Liver (tissue), 9 donors: ENCODE data around the gene ARFGAP1. TPM values are rescaled to one million over a fixed set of nuclear protein-coding genes. Genes with fewer than 3 reads are reported as not detected.

ENCODE experiments used
- DNase-seq: peaks from one replicate; pipeline ENCODE4 v3.0.0-alpha.2; 2017; ENCODE audit warnings: low spot score
- H3K27ac ChIP-seq, 2 donors: one replicate each; pipeline ENCODE4 v1.7.0; 2013; ENCODE audit warnings: inconsistent platforms in 2 of 2, low read length in 2 of 2, control low read depth in 1 of 2, low read depth in 1 of 2, mild to moderate bottlenecking in 1 of 2
- H3K27me3 ChIP-seq, 4 donors: one replicate each; pipeline versions ENCODE4 v1.6.1 to v1.7.0; 2013; ENCODE audit warnings: low read length in 3 of 4, inconsistent platforms in 1 of 4, mild to moderate bottlenecking in 1 of 4, moderate library complexity in 1 of 4; ENCODE audit not compliant: control insufficient read depth in 4 of 4, insufficient read depth in 4 of 4
- H3K36me3 ChIP-seq, 4 donors: one replicate each; pipeline versions ENCODE4 v1.6.1 to v1.7.0; 2013; ENCODE audit warnings: low read length in 3 of 4, mild to moderate bottlenecking in 3 of 4, low read depth in 1 of 4, moderate library complexity in 1 of 4; ENCODE audit not compliant: control insufficient read depth in 4 of 4, insufficient read depth in 3 of 4
- H3K4me1 ChIP-seq, 4 donors: one replicate each; pipeline versions ENCODE4 v1.6.1 to v1.7.0; 2013; ENCODE audit warnings: low read length in 3 of 4, mild to moderate bottlenecking in 3 of 4, moderate library complexity in 1 of 4; ENCODE audit not compliant: control insufficient read depth in 4 of 4, insufficient read depth in 4 of 4
- H3K4me3 ChIP-seq, 3 donors: one replicate each; pipeline versions ENCODE4 v1.6.1 to v1.7.0; 2013; ENCODE audit warnings: low read length in 3 of 3, control low read depth in 1 of 3, low read depth in 1 of 3, mild to moderate bottlenecking in 1 of 3
- H3K9ac ChIP-seq, 2 donors: one replicate each; pipeline ENCODE4 v1.7.0; 2013; ENCODE audit warnings: low read length in 2 of 2, mild to moderate bottlenecking in 2 of 2, moderate library complexity in 2 of 2, control low read depth in 1 of 2, low read depth in 1 of 2
- H3K9me3 ChIP-seq, 4 donors: one replicate each; pipeline versions ENCODE4 v1.6.1 to v1.7.0; 2013; ENCODE audit warnings: low read length in 3 of 4; ENCODE audit not compliant: control insufficient read depth in 4 of 4
- EGR1 ChIP-seq, 2 donors: IDR thresholded peaks; 2 replicates each; pipeline ENCODE4 v1.6.1; 2016 to 2018; ENCODE audit warnings: antibody characterized with exemption in 2 of 2, low read depth in 2 of 2
- FOXA1 ChIP-seq: IDR thresholded peaks from 2 replicates; pipeline ENCODE4 v1.6.1; 2016; ENCODE audit warnings: antibody characterized with exemption
- FOXA2 ChIP-seq: IDR thresholded peaks from 2 replicates; pipeline ENCODE4 v1.6.1; 2016; ENCODE audit warnings: antibody characterized with exemption
- HNF4A ChIP-seq, 2 donors: conservative IDR thresholded peaks; 2 replicates each; pipeline ENCODE4 v1.6.1; 2016; ENCODE audit warnings: antibody characterized with exemption in 2 of 2, mild to moderate bottlenecking in 2 of 2
- HNF4G ChIP-seq: IDR thresholded peaks from 2 replicates; pipeline ENCODE4 v1.6.1; 2016; ENCODE audit warnings: antibody characterized with exemption
- JUND ChIP-seq, 2 donors: IDR thresholded peaks; 2 replicates each; pipeline ENCODE4 v1.6.1; 2016; ENCODE audit warnings: antibody characterized with exemption in 2 of 2
- RAD21 ChIP-seq, 2 donors: IDR thresholded peaks; 2 replicates each; pipeline ENCODE4 v1.6.1; 2016; ENCODE audit warnings: antibody characterized with exemption in 2 of 2, mild to moderate bottlenecking in 2 of 2
- REST ChIP-seq: IDR thresholded peaks from 2 replicates; pipeline ENCODE4 v1.6.1; 2016; ENCODE audit warnings: antibody characterized with exemption, mild to moderate bottlenecking
- SP1 ChIP-seq: IDR thresholded peaks from 2 replicates; pipeline ENCODE4 v1.6.1; 2018; ENCODE audit warnings: antibody characterized with exemption, mild to moderate bottlenecking
- TAF1 ChIP-seq: conservative IDR thresholded peaks from 2 replicates; pipeline ENCODE4 v1.6.1; 2016; ENCODE audit warnings: antibody characterized with exemption, mild to moderate bottlenecking
- ZBTB33 ChIP-seq: IDR thresholded peaks from 2 replicates; pipeline ENCODE4 v1.6.1; 2016; ENCODE audit warnings: antibody characterized with exemption
- WGBS: extraction: QIAGEN DNeasy Blood & Tissue Kit; methylation state at CpG from one replicate; pipeline ENCODE4 v1.1.7; 2013; 5-methylcytosine and 5-hydroxymethylcytosine counted together
- polyA plus RNA-seq, 2 donors: library from polyadenylated mRNA; stranded (reverse) in 1 of 2; unstranded in 1 of 2; fragments of 200-250 nt in 1 of 2; fragments of >200 nt in 1 of 2; fragmentation: Nextera tagmentation in 1 of 2; extraction: Ambion mirVana in 1 of 2; gene quantifications; one replicate each; pipeline versions ENCODE4 v1.2.1 to v1.2.3, GENCODE V29; 2013 to 2015
- total RNA-seq, 2 donors: library from RNA; depleted of rRNA; stranded (reverse); fragments of >200 nt; gene quantifications; one replicate each; pipeline ENCODE4 v1.2.3, GENCODE V29; 2014
- donor health status: healthy.
- donor health status: healthy.
- donor health status: healthy.
- donor health status: healthy.
- donor health status: healthy.

ARFGAP1 gene
- total and polyA plus RNA-seq, 4 donors: 11.2 to 29.7 (median 21.8) TPM

- Histone ChIP-seq H3K27me3 (no peaks in the 10 kb centered on the region), H3K9ac (peak overlapping the region; percentile 82 to 85), H3K9me3 (no peaks in the 10 kb centered on the region), H3K36me3 (peaks cover 7 to 29% (median 7%) of the 10 kb centered on the region in 4 donors), H3K27ac (no peak overlapping the region), H3K4me1 (peaks cover 2 to 25% (median 18%) of the 10 kb centered on the region in 4 donors), H3K4me3 (peak overlapping the region; percentile 84 to 96 (median 91))
- no peak for DNase-seq
- no peak for TF ChIP-seq FOXA2
- WGBS: 22% methylated on average over 20 of the region's 20 CpGs
Measured at GRCh38 chr20:63273635-63274380, 1.2 kb downstream of the ARFGAP1 start.

GRCh38 chr20:63274381-63275228 lies 2.0 kb downstream of the ARFGAP1 start:
- no peaks in the 10 kb centered on the region for H3K9me3 ChIP-seq
- no peaks in the 10 kb centered on the region for H3K27me3 ChIP-seq
- no peak for TF ChIP-seq FOXA1
- H3K4me3 ChIP-seq: no peak overlapping the region
- H3K36me3 ChIP-seq: peaks cover 8 to 36% (median 9%) of the 10 kb centered on the region in 4 donors
- H3K4me1 ChIP-seq: peaks cover 2 to 25% (median 18%) of the 10 kb centered on the region in 4 donors
- no peak overlapping the region for H3K27ac ChIP-seq
- DNase-seq: no peak
- no peak overlapping the region for H3K9ac ChIP-seq
- 73% methylated on average over 17 of the region's 17 CpGs for WGBS

- TF ChIP-seq FOXA1: no peak
- TF ChIP-seq SP1: no peak
- no peak for TF ChIP-seq TAF1
- TF ChIP-seq EGR1 (IDR thresholded peaks at IDR 0.05; ENCODE audit: low read depth in 2 of 2): no peak
- TF ChIP-seq HNF4A (conservative IDR thresholded peaks at IDR 0.05): no peak
- TF ChIP-seq HNF4G: no peak
- no peak for TF ChIP-seq REST
- TF ChIP-seq JUND (IDR thresholded peaks at IDR 0.05): no peak
- no peak for TF ChIP-seq FOXA2
- no peak for TF ChIP-seq ZBTB33
- TF ChIP-seq RAD21 (IDR thresholded peaks at IDR 0.05): no peak
- 94% methylated on average over 18 of the region's 18 CpGs for WGBS
Measured at GRCh38 chr20:63275825-63276224, 3.2 kb downstream of the ARFGAP1 start.

More at GRCh38 chr20:63275825-63276224, 3.2 kb downstream of the ARFGAP1 start:
- Histone ChIP-seq H3K4me3 (no peak overlapping the region), H3K9ac (no peak overlapping the region), H3K36me3 (peaks cover 8 to 44% (median 10%) of the 10 kb centered on the region in 4 donors), H3K27ac (no peak overlapping the region), H3K27me3 (no peaks in the 10 kb centered on the region), H3K9me3 (no peaks in the 10 kb centered on the region), H3K4me1 (peaks cover 2 to 25% (median 18%) of the 10 kb centered on the region in 4 donors)
- DNase-seq: no peak
